Measurements from ENCODE around the gene FAM43B. TPM values are rescaled to one million over a fixed set of nuclear protein-coding genes. Genes with fewer than 3 reads are reported as not detected.

The FAM43B gene
- total RNA-seq, 1 experiment from 2014 or later: 2.9 TPM

- DNase-seq (ENCODE audit: low spot score): no peak
- TF ChIP-seq, protein P1, sequence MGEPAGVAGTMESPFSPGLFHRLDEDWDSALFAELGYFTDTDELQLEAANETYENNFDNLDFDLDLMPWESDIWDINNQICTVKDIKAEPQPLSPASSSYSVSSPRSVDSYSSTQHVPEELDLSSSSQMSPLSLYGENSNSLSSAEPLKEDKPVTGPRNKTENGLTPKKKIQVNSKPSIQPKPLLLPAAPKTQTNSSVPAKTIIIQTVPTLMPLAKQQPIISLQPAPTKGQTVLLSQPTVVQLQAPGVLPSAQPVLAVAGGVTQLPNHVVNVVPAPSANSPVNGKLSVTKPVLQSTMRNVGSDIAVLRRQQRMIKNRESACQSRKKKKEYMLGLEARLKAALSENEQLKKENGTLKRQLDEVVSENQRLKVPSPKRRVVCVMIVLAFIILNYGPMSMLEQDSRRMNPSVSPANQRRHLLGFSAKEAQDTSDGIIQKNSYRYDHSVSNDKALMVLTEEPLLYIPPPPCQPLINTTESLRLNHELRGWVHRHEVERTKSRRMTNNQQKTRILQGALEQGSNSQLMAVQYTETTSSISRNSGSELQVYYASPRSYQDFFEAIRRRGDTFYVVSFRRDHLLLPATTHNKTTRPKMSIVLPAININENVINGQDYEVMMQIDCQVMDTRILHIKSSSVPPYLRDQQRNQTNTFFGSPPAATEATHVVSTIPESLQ (CRISPR knock-in tag; IDR thresholded peaks at IDR 0.05): no peak
- TF ChIP-seq, protein P2, sequence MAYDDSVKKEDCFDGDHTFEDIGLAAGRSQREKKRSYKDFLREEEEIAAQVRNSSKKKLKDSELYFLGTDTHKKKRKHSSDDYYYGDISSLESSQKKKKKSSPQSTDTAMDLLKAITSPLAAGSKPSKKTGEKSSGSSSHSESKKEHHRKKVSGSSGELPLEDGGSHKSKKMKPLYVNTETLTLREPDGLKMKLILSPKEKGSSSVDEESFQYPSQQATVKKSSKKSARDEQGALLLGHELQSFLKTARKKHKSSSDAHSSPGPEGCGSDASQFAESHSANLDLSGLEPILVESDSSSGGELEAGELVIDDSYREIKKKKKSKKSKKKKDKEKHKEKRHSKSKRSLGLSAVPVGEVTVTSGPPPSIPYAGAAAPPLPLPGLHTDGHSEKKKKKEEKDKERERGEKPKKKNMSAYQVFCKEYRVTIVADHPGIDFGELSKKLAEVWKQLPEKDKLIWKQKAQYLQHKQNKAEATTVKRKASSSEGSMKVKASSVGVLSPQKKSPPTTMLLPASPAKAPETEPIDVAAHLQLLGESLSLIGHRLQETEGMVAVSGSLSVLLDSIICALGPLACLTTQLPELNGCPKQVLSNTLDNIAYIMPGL (CRISPR knock-in tag; IDR thresholded peaks at IDR 0.05): no peak
- TF ChIP-seq E2F5 (CRISPR knock-in tag; IDR thresholded peaks at IDR 0.05): no peak
- TF ChIP-seq ETV6 (CRISPR knock-in tag; IDR thresholded peaks at IDR 0.05): no peak
- TF ChIP-seq, protein P3, sequence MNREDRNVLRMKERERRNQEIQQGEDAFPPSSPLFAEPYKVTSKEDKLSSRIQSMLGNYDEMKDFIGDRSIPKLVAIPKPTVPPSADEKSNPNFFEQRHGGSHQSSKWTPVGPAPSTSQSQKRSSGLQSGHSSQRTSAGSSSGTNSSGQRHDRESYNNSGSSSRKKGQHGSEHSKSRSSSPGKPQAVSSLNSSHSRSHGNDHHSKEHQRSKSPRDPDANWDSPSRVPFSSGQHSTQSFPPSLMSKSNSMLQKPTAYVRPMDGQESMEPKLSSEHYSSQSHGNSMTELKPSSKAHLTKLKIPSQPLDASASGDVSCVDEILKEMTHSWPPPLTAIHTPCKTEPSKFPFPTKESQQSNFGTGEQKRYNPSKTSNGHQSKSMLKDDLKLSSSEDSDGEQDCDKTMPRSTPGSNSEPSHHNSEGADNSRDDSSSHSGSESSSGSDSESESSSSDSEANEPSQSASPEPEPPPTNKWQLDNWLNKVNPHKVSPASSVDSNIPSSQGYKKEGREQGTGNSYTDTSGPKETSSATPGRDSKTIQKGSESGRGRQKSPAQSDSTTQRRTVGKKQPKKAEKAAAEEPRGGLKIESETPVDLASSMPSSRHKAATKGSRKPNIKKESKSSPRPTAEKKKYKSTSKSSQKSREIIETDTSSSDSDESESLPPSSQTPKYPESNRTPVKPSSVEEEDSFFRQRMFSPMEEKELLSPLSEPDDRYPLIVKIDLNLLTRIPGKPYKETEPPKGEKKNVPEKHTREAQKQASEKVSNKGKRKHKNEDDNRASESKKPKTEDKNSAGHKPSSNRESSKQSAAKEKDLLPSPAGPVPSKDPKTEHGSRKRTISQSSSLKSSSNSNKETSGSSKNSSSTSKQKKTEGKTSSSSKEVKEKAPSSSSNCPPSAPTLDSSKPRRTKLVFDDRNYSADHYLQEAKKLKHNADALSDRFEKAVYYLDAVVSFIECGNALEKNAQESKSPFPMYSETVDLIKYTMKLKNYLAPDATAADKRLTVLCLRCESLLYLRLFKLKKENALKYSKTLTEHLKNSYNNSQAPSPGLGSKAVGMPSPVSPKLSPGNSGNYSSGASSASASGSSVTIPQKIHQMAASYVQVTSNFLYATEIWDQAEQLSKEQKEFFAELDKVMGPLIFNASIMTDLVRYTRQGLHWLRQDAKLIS (CRISPR knock-in tag; IDR thresholded peaks at IDR 0.05; ENCODE audit: borderline replicate concordance): no peak
- TF ChIP-seq ZNF121 (CRISPR knock-in tag; IDR thresholded peaks at IDR 0.05): no peak
- TF ChIP-seq NFE2L1 (CRISPR knock-in tag; IDR thresholded peaks at IDR 0.05): no peak
- TF ChIP-seq SOX15 (CRISPR knock-in tag; IDR thresholded peaks at IDR 0.05): no peak
- TF ChIP-seq NR3C1 (CRISPR knock-in tag; conservative IDR thresholded peaks at IDR 0.05; ENCODE audit: low read depth): no peak
- TF ChIP-seq, protein P4, sequence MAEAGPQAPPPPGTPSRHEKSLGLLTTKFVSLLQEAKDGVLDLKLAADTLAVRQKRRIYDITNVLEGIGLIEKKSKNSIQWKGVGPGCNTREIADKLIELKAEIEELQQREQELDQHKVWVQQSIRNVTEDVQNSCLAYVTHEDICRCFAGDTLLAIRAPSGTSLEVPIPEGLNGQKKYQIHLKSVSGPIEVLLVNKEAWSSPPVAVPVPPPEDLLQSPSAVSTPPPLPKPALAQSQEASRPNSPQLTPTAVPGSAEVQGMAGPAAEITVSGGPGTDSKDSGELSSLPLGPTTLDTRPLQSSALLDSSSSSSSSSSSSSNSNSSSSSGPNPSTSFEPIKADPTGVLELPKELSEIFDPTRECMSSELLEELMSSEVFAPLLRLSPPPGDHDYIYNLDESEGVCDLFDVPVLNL (CRISPR knock-in tag; IDR thresholded peaks at IDR 0.05; ENCODE audit: borderline replicate concordance, low read depth): no peak
- no peak for TF ChIP-seq SMAD4 (CRISPR knock-in tag; IDR thresholded peaks at IDR 0.05)
- TF ChIP-seq CDX4 (CRISPR knock-in tag; IDR thresholded peaks at IDR 0.05; ENCODE audit: borderline replicate concordance): no peak
- TF ChIP-seq FOXJ3 (CRISPR knock-in tag; IDR thresholded peaks at IDR 0.05; ENCODE audit: borderline replicate concordance): no peak
- POLR2A ChIA-PET: no interaction called here
- CTCF ChIA-PET: interaction anchor here (0.6 kb wide), 1 partner anchor 79 kb away, joined by 3 read pairs; no protein-coding TSS in a partner anchor
- Mint-ChIP-seq H3K27me3 (ENCODE audit: low read depth) (peaks cover 32% of the 10 kb centered on the region), H3K36me3 (no peaks in the 10 kb centered on the region), H3K27ac (no peak overlapping the region), H3K4me3 (no peak overlapping the region), H3K9me3 (no peaks in the 10 kb centered on the region), H3K4me1 (peaks cover 11% of the 10 kb centered on the region)
- no peak for ATAC-seq
Observed at GRCh38 chr1:20555025-20555757, 2.8 kb downstream of the FAM43B start.

- DNase-seq (ENCODE audit: low spot score) (no peak), ATAC-seq (no peak)
- ChIA-PET POLR2A (no interaction called here), CTCF (no interaction called here)
- Mint-ChIP-seq H3K36me3 (no peaks in the 10 kb centered on the region), H3K27ac (no peak overlapping the region), H3K27me3 (ENCODE audit: low read depth) (peaks cover 32% of the 10 kb centered on the region), H3K4me1 (peaks cover 11% of the 10 kb centered on the region), H3K9me3 (no peaks in the 10 kb centered on the region; the same call in 1 of the 2 replicates), H3K4me3 (no peak overlapping the region)
- TF ChIP-seq, protein P2 (CRISPR knock-in tag; IDR thresholded peaks at IDR 0.05): no peak
- TF ChIP-seq ATF1 (CRISPR knock-in tag; IDR thresholded peaks at IDR 0.05) (no peak), JAZF1 (CRISPR knock-in tag; IDR thresholded peaks at IDR 0.05) (no peak), FOXP4 (CRISPR knock-in tag; IDR thresholded peaks at IDR 0.05) (no peak), E2F5 (CRISPR knock-in tag; IDR thresholded peaks at IDR 0.05) (no peak)
- TF ChIP-seq, protein P5, sequence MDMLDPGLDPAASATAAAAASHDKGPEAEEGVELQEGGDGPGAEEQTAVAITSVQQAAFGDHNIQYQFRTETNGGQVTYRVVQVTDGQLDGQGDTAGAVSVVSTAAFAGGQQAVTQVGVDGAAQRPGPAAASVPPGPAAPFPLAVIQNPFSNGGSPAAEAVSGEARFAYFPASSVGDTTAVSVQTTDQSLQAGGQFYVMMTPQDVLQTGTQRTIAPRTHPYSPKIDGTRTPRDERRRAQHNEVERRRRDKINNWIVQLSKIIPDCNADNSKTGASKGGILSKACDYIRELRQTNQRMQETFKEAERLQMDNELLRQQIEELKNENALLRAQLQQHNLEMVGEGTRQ (CRISPR knock-in tag; IDR thresholded peaks at IDR 0.05): no peak
Observed at GRCh38 chr1:20555758-20556120, 3.4 kb downstream of the FAM43B start.

All from WTC11 (cell line).